PC-3 (cell line): ENCODE results near the gene MLKL. TPM values are rescaled to one million over a fixed set of nuclear protein-coding genes. Genes with fewer than 3 reads are reported as not detected.
A peak's percentile ranks its signal among the peaks of the same experiment; 100 is the strongest.

ENCODE experiments used
- ATAC-seq: fragments of 200-7000 bp; cut with Tn5 transposase; 2 replicates; pipeline ENCODE4 v1.9.1; 2020; ENCODE audit warnings: mild to moderate bottlenecking, moderate library complexity
- BruUV-seq: library from RNA; stranded (reverse); fragments of 400-500 nt; replicated peaks from 2 replicates; lab custom pipeline; 2021; lab: Mats Ljungman, UMichigan
- CTCF ChIA-PET: fragments of 300-600 bp; sonication (Branson Sonifier 250); formaldehyde crosslinking; loops from one replicate; lab custom pipeline; 2022; ENCODE audit warnings: antibody characterized with exemption; lab: Charles Lee
- POLR2A ChIA-PET: fragments of 300-600 bp; sonication (Branson Sonifier 250); formaldehyde crosslinking; loops from one replicate; lab custom pipeline; 2022; ENCODE audit warnings: antibody characterized with exemption; ENCODE audit not compliant: unreplicated experiment; lab: Charles Lee
- DNase-seq: peaks from one replicate; pipeline ENCODE4 v3.0.0-alpha.2; 2015
- H2AFZ ChIP-seq: fragments of 300-600 bp; sonication (generic); 2 replicates; pipeline ENCODE4 v1.6.0; 2016; ENCODE audit warnings: antibody characterized with exemption, low read length
- H3F3A ChIP-seq: fragments of 300-600 bp; sonication (generic); one replicate; pipeline ENCODE4 v1.6.0; 2017; ENCODE audit warnings: antibody characterized with exemption, low read length, control low read depth, mild to moderate bottlenecking; ENCODE audit not compliant: unreplicated experiment
- H3K27ac ChIP-seq: fragments of 300-600 bp; sonication (generic); 2 replicates; pipeline ENCODE4 v1.5.1; 2016; ENCODE audit warnings: mild to moderate bottlenecking, low read length
- H3K27me3 ChIP-seq: fragments of 300-600 bp; sonication (generic); 2 replicates; pipeline ENCODE4 v1.6.1; 2016; ENCODE audit warnings: low read length, mixed read lengths
- H3K36me3 ChIP-seq: fragments of 300-600 bp; sonication (generic); 2 replicates; pipeline ENCODE4 v1.6.1; 2016; ENCODE audit warnings: low read depth, mixed run types, low read length, mixed read lengths
- H3K4me1 ChIP-seq: fragments of 300-600 bp; sonication (generic); 2 replicates; pipeline ENCODE4 v1.5.1; 2016; ENCODE audit warnings: low read length; ENCODE audit not compliant: insufficient read depth
- H3K4me2 ChIP-seq: fragments of 300-600 bp; sonication (generic); 2 replicates; pipeline ENCODE4 v1.6.0; 2016; ENCODE audit warnings: low read length
- H3K4me3 ChIP-seq: fragments of 300-600 bp; sonication (generic); 2 replicates; pipeline ENCODE4 v1.5.1; 2016; ENCODE audit warnings: mild to moderate bottlenecking, low read length, mixed read lengths
- H3K79me2 ChIP-seq: fragments of 300-600 bp; sonication (generic); 2 replicates; pipeline ENCODE4 v1.6.1; 2017; ENCODE audit warnings: low read length, mixed read lengths
- H3K9ac ChIP-seq: fragments of 300-600 bp; sonication (generic); 2 replicates; pipeline ENCODE4 v1.6.0; 2016; ENCODE audit warnings: mild to moderate bottlenecking, low read length
- H3K9me2 ChIP-seq: fragments of 300-600 bp; sonication (generic); replicated peaks from 2 replicates; pipeline ENCODE4 v1.6.1; 2016; ENCODE audit warnings: mixed run types, low read length, mixed read lengths
- H3K9me3 ChIP-seq: fragments of 300-600 bp; sonication (generic); 2 replicates; pipeline ENCODE4 v1.6.1; 2016; ENCODE audit warnings: low read length, mixed read lengths
- H4K20me1 ChIP-seq: fragments of 300-600 bp; sonication (generic); 2 replicates; pipeline ENCODE4 v1.6.1; 2016; ENCODE audit warnings: low read length, mixed read lengths
- EZH2 ChIP-seq: fragments of 300-600 bp; sonication (generic); IDR thresholded peaks from one replicate; pipeline ENCODE4 v1.6.1; 2017; ENCODE audit warnings: antibody characterized with exemption, mild to moderate bottlenecking, low read length; ENCODE audit not compliant: unreplicated experiment
- EZH2phosphoT487 ChIP-seq: fragments of 300-600 bp; sonication (generic); IDR thresholded peaks from 2 replicates; pipeline ENCODE4 v1.6.1; 2018; ENCODE audit warnings: mild to moderate bottlenecking, antibody characterized with exemption, low read length, borderline replicate concordance
- intact Hi-C: fragments of 100-400 bp; cut with micrococcal nuclease; formaldehyde crosslinking; loops from 2 replicates; pipeline ENCODE4 v1.9.0; 2023
- total RNA-seq: library from RNA; depleted of rRNA; stranded (reverse); fragments of >200 nt; gene quantifications from 2 replicates; pipeline ENCODE4 v1.2.3, GENCODE V29; 2014
- TF ChIP-seq, protein P1 (sequence below): fragments of 300-600 bp; sonication (generic); conservative IDR thresholded peaks from 2 replicates; pipeline ENCODE4 v1.5.1; 2017; ENCODE audit warnings: antibody characterized with exemption, low read depth, mild to moderate bottlenecking, low read length

MLKL gene
- total RNA-seq, 1 experiment from 2014 or later = 30.9 TPM

DNA sequence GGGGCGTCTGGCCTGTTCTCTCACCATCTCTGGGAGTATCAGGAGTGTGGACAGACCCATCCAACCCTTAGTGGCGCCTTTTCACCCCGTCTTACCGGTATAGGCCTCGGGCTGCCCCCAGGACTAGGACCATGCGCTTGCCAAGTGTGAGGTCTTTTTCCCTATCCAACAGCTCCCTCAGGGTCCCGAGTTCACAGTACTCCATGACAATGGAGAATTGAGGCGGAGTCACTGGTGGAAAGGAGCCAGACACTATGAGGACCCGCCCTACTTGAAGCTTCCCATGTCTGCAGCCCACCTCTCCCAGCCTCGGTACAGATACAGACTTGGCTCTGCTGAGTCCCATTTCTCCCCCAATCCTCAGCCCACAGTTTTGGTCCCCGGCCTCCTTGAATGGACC, 18.1 kb downstream of the MLKL start:
- BruUV-seq = no TSS peak
- H3F3A ChIP-seq = no peaks in the 10 kb centered on the region
- no peaks in the 10 kb centered on the region for H3K27me3 ChIP-seq
- no peak overlapping the region for H3K4me3 ChIP-seq
- H3K27ac ChIP-seq = no peak overlapping the region
- POLR2A ChIA-PET = no interaction called here
- H3K9me2 ChIP-seq = no peaks in the 10 kb centered on the region
- no peaks in the 10 kb centered on the region for H3K9me3 ChIP-seq
- H2AFZ ChIP-seq = no peak overlapping the region
- no peak overlapping the region for H3K4me2 ChIP-seq
- H3K9ac ChIP-seq = no peak overlapping the region
- H3K4me1 ChIP-seq = no peaks in the 10 kb centered on the region
- no peaks in the 10 kb centered on the region for H3K79me2 ChIP-seq
- DNase-seq = no peak
- TF ChIP-seq EZH2 (no peak), EZH2phosphoT487 (no peak)
- TF ChIP-seq, protein P1, sequence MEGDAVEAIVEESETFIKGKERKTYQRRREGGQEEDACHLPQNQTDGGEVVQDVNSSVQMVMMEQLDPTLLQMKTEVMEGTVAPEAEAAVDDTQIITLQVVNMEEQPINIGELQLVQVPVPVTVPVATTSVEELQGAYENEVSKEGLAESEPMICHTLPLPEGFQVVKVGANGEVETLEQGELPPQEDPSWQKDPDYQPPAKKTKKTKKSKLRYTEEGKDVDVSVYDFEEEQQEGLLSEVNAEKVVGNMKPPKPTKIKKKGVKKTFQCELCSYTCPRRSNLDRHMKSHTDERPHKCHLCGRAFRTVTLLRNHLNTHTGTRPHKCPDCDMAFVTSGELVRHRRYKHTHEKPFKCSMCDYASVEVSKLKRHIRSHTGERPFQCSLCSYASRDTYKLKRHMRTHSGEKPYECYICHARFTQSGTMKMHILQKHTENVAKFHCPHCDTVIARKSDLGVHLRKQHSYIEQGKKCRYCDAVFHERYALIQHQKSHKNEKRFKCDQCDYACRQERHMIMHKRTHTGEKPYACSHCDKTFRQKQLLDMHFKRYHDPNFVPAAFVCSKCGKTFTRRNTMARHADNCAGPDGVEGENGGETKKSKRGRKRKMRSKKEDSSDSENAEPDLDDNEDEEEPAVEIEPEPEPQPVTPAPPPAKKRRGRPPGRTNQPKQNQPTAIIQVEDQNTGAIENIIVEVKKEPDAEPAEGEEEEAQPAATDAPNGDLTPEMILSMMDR = no peak
- no peaks in the 10 kb centered on the region for H3K36me3 ChIP-seq
- CTCF ChIA-PET = no interaction called here
- no peak for ATAC-seq
- no peaks in the 10 kb centered on the region for H4K20me1 ChIP-seq
- intact Hi-C loops = no loop called here

DNA sequence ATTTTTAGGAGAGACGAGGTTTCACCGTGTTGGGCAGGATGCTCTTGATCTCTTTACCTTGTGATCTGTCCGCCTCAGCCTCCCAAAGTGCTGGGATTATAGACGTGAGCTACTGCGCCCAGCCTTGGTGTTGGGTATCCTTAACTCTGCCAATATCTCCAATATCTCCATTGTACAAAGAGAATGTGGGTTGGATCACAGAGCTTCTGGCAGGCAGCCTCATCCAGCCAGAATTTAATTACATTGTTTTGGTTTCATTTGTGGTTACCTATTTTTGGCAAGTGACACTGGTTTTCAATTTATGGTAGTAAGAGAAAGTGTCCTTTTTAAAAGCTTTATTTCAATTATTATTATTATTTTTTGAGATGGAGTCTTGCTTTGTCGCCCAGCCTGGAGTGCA, 20.0 kb downstream of the MLKL start:
- Histone ChIP-seq H2AFZ (no peak overlapping the region), H3K9me2 (no peaks in the 10 kb centered on the region)
- POLR2A ChIA-PET = no interaction called here

DNA sequence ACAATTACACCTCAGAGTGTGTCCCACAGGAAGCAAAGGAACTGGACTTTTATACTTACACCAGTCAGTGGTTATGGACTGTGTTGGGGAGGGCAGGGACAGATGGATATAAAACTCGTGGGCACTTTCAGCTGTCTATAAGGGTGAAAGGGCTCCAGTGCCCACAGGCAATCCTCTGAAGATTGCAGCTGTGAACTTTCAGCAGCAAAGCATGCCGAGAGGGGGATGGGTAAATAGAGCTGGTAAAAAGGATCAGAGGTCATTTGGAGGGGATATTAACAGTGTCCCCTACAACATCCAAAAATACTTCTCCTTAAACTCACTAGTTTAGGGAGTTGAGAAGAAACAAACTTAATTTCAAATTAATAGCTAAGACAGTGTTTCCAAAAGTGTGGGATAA, 20.7 kb downstream of the MLKL start:
- Histone ChIP-seq H3K9me3 (no peaks in the 10 kb centered on the region), H3K4me3 (no peak overlapping the region), H3K9me2 (no peaks in the 10 kb centered on the region), H3K9ac (no peak overlapping the region), H3K27me3 (no peaks in the 10 kb centered on the region), H3K4me1 (no peaks in the 10 kb centered on the region), H3K36me3 (no peaks in the 10 kb centered on the region), H3K79me2 (no peaks in the 10 kb centered on the region), H2AFZ (no peak overlapping the region), H3K27ac (no peak overlapping the region), H3K4me2 (no peak overlapping the region), H4K20me1 (no peaks in the 10 kb centered on the region), H3F3A (no peaks in the 10 kb centered on the region)
- CTCF ChIA-PET = no interaction called here
- intact Hi-C loops = no loop called here
- BruUV-seq = no TSS peak
- TF ChIP-seq, protein P1 = no peak
- TF ChIP-seq EZH2 (no peak), EZH2phosphoT487 (no peak)
- ATAC-seq (no peak), DNase-seq (no peak)
- POLR2A ChIA-PET = no interaction called here

More for the DNA sequence above, 20.0 kb downstream of the MLKL start:
- no peak overlapping the region for H3K4me2 ChIP-seq
- no peaks in the 10 kb centered on the region for H3K4me1 ChIP-seq
- no peaks in the 10 kb centered on the region for H3F3A ChIP-seq
- no peaks in the 10 kb centered on the region for H3K36me3 ChIP-seq
- H3K27ac ChIP-seq = no peak overlapping the region
- H3K9me3 ChIP-seq = no peaks in the 10 kb centered on the region
- no peak overlapping the region for H3K4me3 ChIP-seq
- BruUV-seq = no TSS peak
- intact Hi-C loops = no loop called here
- H4K20me1 ChIP-seq = no peaks in the 10 kb centered on the region
- no peaks in the 10 kb centered on the region for H3K79me2 ChIP-seq
- no peaks in the 10 kb centered on the region for H3K27me3 ChIP-seq
- DNase-seq = no peak
- CTCF ChIA-PET = no interaction called here
- peak; percentile 24 for ATAC-seq
- H3K9ac ChIP-seq = no peak overlapping the region
- TF ChIP-seq EZH2phosphoT487 = no peak
- no peak for TF ChIP-seq EZH2
- TF ChIP-seq, protein P1 = no peak
